B cell (primary cell): ENCODE data around the gene CHCHD6. TPM values are rescaled to one million over a fixed set of nuclear protein-coding genes. Genes with fewer than 3 reads are reported as not detected.

ENCODE experiments used
- ATAC-seq: fragments of 200-7000 bp; cut with Tn5 transposase; one replicate; pipeline ENCODE4 v1.10.0; 2021; ENCODE audit warnings: low read depth, mild to moderate bottlenecking, moderate number of reproducible peaks, moderate library complexity
- CTCF ChIA-PET: fragments of 350-600 bp; sonication (Branson Sonifier 250); formaldehyde crosslinking; loops from one replicate; lab custom pipeline; 2021; ENCODE audit warnings: antibody characterized with exemption, inconsistent platforms; lab: Charles Lee
- POLR2A ChIA-PET: fragments of 350-600 bp; sonication (Branson Sonifier 250); formaldehyde crosslinking; loops from one replicate; lab custom pipeline; 2021; ENCODE audit warnings: antibody characterized with exemption; lab: Charles Lee
- DNase-seq: peaks from one replicate; pipeline ENCODE4 v3.0.0; 2013
- H2AFZ ChIP-seq: 2 replicates; pipeline ENCODE4 v1.6.1; 2012; ENCODE audit warnings: mild to moderate bottlenecking, low read depth, low read length; ENCODE audit not compliant: insufficient read depth, poor library complexity, severe bottlenecking
- H3K27ac ChIP-seq, 2 donors: 1 replicate in 1 of 2; 2 replicates in 1 of 2; pipeline ENCODE4 v1.5.1; 2012 to 2013; ENCODE audit warnings: low read length in 2 of 2, mild to moderate bottlenecking in 2 of 2, moderate library complexity in 1 of 2
- H3K27me3 ChIP-seq, 4 experiments: fragments of 200-600 bp in 1 of 4; sonication (generic) in 1 of 4; replicated peaks in 1 of 4; 1 replicate in 2 of 4; 2 replicates in 2 of 4; pipeline versions ENCODE4 v1.6.1 to v1.7.0; 2013 to 2016; ENCODE audit warnings: low read length in 3 of 4, mild to moderate bottlenecking in 2 of 4, mixed read lengths in 1 of 4, moderate library complexity in 1 of 4; ENCODE audit not compliant: insufficient read depth in 4 of 4, control insufficient read depth in 3 of 4; ENCODE audit errors: control extremely low read depth in 1 of 4
- H3K36me3 ChIP-seq, 2 experiments: replicated peaks in 1 of 2; 1 replicate in 1 of 2; 2 replicates in 1 of 2; pipeline versions ENCODE4 v1.6.1 to v1.7.1; 2013; ENCODE audit warnings: low read length in 1 of 2; ENCODE audit not compliant: insufficient read depth in 2 of 2, control insufficient read depth in 1 of 2; ENCODE audit errors: control extremely low read depth in 1 of 2, extremely low read depth in 1 of 2
- H3K4me1 ChIP-seq, 2 donors: fragments of 200-600 bp in 1 of 2; sonication (generic) in 1 of 2; 1 replicate in 1 of 2; 2 replicates in 1 of 2; pipeline versions ENCODE4 v1.5.1 to v1.6.1; 2013 to 2017; ENCODE audit warnings: low read length in 2 of 2; ENCODE audit not compliant: control insufficient read depth in 2 of 2, insufficient read depth in 2 of 2
- H3K4me2 ChIP-seq: replicated peaks from 2 replicates; pipeline ENCODE3; 2012; ENCODE audit warnings: mild to moderate bottlenecking, low read depth, low read length; ENCODE audit not compliant: poor library complexity, severe bottlenecking
- H3K4me3 ChIP-seq, 5 experiments: fragments of 200-600 bp in 1 of 5; sonication (generic) in 1 of 5; 1 replicate in 3 of 5; 2 replicates in 2 of 5; pipeline versions ENCODE4 v1.5.1 to v1.7.0; 2011 to 2016; ENCODE audit warnings: low read length in 4 of 5, mild to moderate bottlenecking in 4 of 5, low read depth in 2 of 5, control low read depth in 1 of 5, moderate library complexity in 1 of 5; ENCODE audit not compliant: insufficient read depth in 1 of 5; ENCODE audit errors: control extremely low read depth in 1 of 5, extremely low read depth in 1 of 5
- H3K79me2 ChIP-seq: fragments of 200-600 bp; sonication (generic); one replicate; pipeline ENCODE4 v1.6.0; 2016; ENCODE audit warnings: low read length; ENCODE audit not compliant: control insufficient read depth, insufficient read depth
- H3K9ac ChIP-seq: fragments of 200-600 bp; sonication (generic); 2 replicates; pipeline ENCODE4 v1.6.1; 2017; ENCODE audit warnings: mild to moderate bottlenecking, low read length, moderate library complexity
- H3K9me3 ChIP-seq, 3 donors: one replicate each; pipeline versions ENCODE4 v1.6.1 to v1.7.1; 2013; ENCODE audit warnings: low read length in 2 of 3; ENCODE audit not compliant: control insufficient read depth in 2 of 3, insufficient read depth in 1 of 3; ENCODE audit errors: control extremely low read depth in 1 of 3
- H4K20me1 ChIP-seq: 2 replicates; pipeline ENCODE4 v1.6.0; 2012; ENCODE audit warnings: mild to moderate bottlenecking, low read length; ENCODE audit not compliant: insufficient read depth, control insufficient read depth, poor library complexity, severe bottlenecking
- H3K27ac Mint-ChIP-seq: one replicate; pipeline ENCODE4 v1.8.0; 2021; ENCODE audit warnings: mixed read lengths
- H3K27me3 Mint-ChIP-seq: one replicate; pipeline ENCODE4 v1.8.0; 2021; ENCODE audit warnings: mixed read lengths
- H3K4me1 Mint-ChIP-seq: one replicate; pipeline ENCODE4 v1.8.0; 2021; ENCODE audit warnings: mixed read lengths
- H3K4me3 Mint-ChIP-seq: one replicate; pipeline ENCODE4 v1.8.0; 2021; ENCODE audit warnings: mixed read lengths
- H3K9me3 Mint-ChIP-seq: one replicate; pipeline ENCODE4 v1.8.0; 2022; ENCODE audit warnings: mixed read lengths; ENCODE audit not compliant: insufficient read depth
- EZH2 ChIP-seq: IDR thresholded peaks from 2 replicates; pipeline ENCODE4 v1.6.1; 2012; ENCODE audit warnings: borderline replicate concordance, low read depth, mild to moderate bottlenecking, moderate library complexity, low read length; ENCODE audit not compliant: insufficient read depth, poor library complexity, severe bottlenecking
- WGBS: methylation state at CpG from one replicate; pipeline ENCODE4 v1.1.5; 2013; ENCODE audit warnings: missing lambda C conversion rate; ENCODE audit not compliant: insufficient coverage; 5-methylcytosine and 5-hydroxymethylcytosine counted together
- intact Hi-C: fragments of 100-400 bp; cut with micrococcal nuclease; formaldehyde crosslinking; loops from one replicate; pipeline ENCODE4 v1.10.0; 2022
- polyA plus RNA-seq: library from polyadenylated mRNA; depleted of rRNA; stranded (reverse); fragments of >200 nt; gene quantifications from 2 replicates; pipeline ENCODE4 v1.2.3, GENCODE V29; 2012
- total RNA-seq, 2 donors: library from RNA; stranded (reverse); fragments of 120-200 nt in 1 of 2; gene quantifications; 1 replicate in 1 of 2; 2 replicates in 1 of 2; pipeline versions ENCODE4 v1.2.3 to v1.2.4, GENCODE V29; 2013 to 2022
- TF ChIP-seq, protein P1 (sequence below): fragments of 200-600 bp; IDR thresholded peaks from one replicate; pipeline ENCODE4 v1.8.0; 2022; ENCODE audit warnings: antibody characterized with exemption, mild to moderate bottlenecking

The CHCHD6 gene
- total and polyA plus RNA-seq, 2 donors (not counting 1 experiment from before 2014, with no cell fraction given): 8.0 to 13.5 TPM

- no peaks in the 10 kb centered on the region for H4K20me1 ChIP-seq
- Mint-ChIP-seq H3K9me3 (no peaks in the 10 kb centered on the region), H3K27me3 (no peaks in the 10 kb centered on the region), H3K4me1 (peaks cover 11% of the 10 kb centered on the region), H3K4me3 (no peak overlapping the region), H3K27ac (no peak overlapping the region)
- H3K4me2 ChIP-seq: no peak overlapping the region
- WGBS: 90% methylated on average over 1 of the region's 3 CpGs
- peaks cover 0 to 11% of the 10 kb centered on the region in 2 donors for H3K4me1 ChIP-seq
- ChIA-PET POLR2A (no interaction called here), CTCF (no interaction called here)
- no peak overlapping the region for H2AFZ ChIP-seq
- H3K27ac ChIP-seq: no peak overlapping the region
- H3K4me3 ChIP-seq: no peak overlapping the region
- intact Hi-C loops: no loop called here
- no peak overlapping the region for H3K9ac ChIP-seq
- no peaks in the 10 kb centered on the region for H3K9me3 ChIP-seq
- ATAC-seq (no peak), DNase-seq (no peak)
- no peaks in the 10 kb centered on the region for H3K79me2 ChIP-seq
- no peaks in the 10 kb centered on the region for H3K36me3 ChIP-seq
- TF ChIP-seq EZH2: no peak
- TF ChIP-seq, protein P1, sequence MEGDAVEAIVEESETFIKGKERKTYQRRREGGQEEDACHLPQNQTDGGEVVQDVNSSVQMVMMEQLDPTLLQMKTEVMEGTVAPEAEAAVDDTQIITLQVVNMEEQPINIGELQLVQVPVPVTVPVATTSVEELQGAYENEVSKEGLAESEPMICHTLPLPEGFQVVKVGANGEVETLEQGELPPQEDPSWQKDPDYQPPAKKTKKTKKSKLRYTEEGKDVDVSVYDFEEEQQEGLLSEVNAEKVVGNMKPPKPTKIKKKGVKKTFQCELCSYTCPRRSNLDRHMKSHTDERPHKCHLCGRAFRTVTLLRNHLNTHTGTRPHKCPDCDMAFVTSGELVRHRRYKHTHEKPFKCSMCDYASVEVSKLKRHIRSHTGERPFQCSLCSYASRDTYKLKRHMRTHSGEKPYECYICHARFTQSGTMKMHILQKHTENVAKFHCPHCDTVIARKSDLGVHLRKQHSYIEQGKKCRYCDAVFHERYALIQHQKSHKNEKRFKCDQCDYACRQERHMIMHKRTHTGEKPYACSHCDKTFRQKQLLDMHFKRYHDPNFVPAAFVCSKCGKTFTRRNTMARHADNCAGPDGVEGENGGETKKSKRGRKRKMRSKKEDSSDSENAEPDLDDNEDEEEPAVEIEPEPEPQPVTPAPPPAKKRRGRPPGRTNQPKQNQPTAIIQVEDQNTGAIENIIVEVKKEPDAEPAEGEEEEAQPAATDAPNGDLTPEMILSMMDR: no peak
- H3K27me3 ChIP-seq: peaks cover 0 to 2% (median 0%) of the 10 kb centered on the region in 4 experiments
Measured at GRCh38 chr3:126998728-126999127, 294.7 kb downstream of the CHCHD6 start.

GRCh38 chr3:126999383-126999782, 295.3 kb downstream of the CHCHD6 start:
- H3K27ac Mint-ChIP-seq: no peak overlapping the region
- no peaks in the 10 kb centered on the region for H3K27me3 Mint-ChIP-seq
- Histone ChIP-seq H4K20me1 (no peaks in the 10 kb centered on the region), H3K27ac (no peak overlapping the region), H3K36me3 (no peaks in the 10 kb centered on the region), H3K9ac (no peak overlapping the region), H3K79me2 (no peaks in the 10 kb centered on the region), H2AFZ (no peak overlapping the region), H3K4me2 (no peak overlapping the region), H3K27me3 (peaks cover 0 to 2% (median 0%) of the 10 kb centered on the region in 4 experiments), H3K4me3 (no peak overlapping the region), H3K4me1 (peaks cover 0 to 11% of the 10 kb centered on the region in 2 donors), H3K9me3 (no peaks in the 10 kb centered on the region)
- no peaks in the 10 kb centered on the region for H3K9me3 Mint-ChIP-seq
- no peak overlapping the region for H3K4me3 Mint-ChIP-seq
- intact Hi-C loops: no loop called here
- H3K4me1 Mint-ChIP-seq: peaks cover 11% of the 10 kb centered on the region
- CTCF ChIA-PET: no interaction called here
- DNase-seq: no peak
- POLR2A ChIA-PET: no interaction called here
- 96% methylated on average over 15 of the region's 15 CpGs for WGBS
- ATAC-seq: no peak
- no peak for TF ChIP-seq EZH2
- TF ChIP-seq, protein P1: no peak
